Activated CD8-positive, alpha-beta memory T cell treated with anti-CD3 and anti-CD28 coated beads for 1 hour (primary cell): ENCODE data around the gene CD160.
"Not testable (repeated sequence)": the region's sequence is repeated elsewhere in the genome, so short reads cannot be mapped to it uniquely, and the experiment has no call there.

Experiments
- DNase-seq, 2 donors: peaks; one replicate each; pipeline ENCODE4 v3.0.0-alpha.2; 2020; ENCODE audit warnings: low read depth in 1 of 2; ENCODE audit errors: extremely low read depth in 1 of 2

Gene CD160

GRCh38 chr1:145758116-145758515, 38.8 kb downstream of the CD160 start:
- DNase-seq, result no peak

GRCh38 chr1:145758575-145758974, 39.3 kb downstream of the CD160 start:
- no peak for DNase-seq

- no peak for DNase-seq
Observed at GRCh38 chr1:145759721-145760120, 40.4 kb downstream of the CD160 start.

- DNase-seq, result not testable (repeated sequence)
Observed at GRCh38 chr1:145760395-145760949, 41.2 kb downstream of the CD160 start.

GRCh38 chr1:145761498-145761897, 42.2 kb downstream of the CD160 start:
- DNase-seq, result not testable (repeated sequence)

- DNase-seq, result not testable (repeated sequence)
Observed at GRCh38 chr1:145762001-145762400, 42.7 kb downstream of the CD160 start.

- DNase-seq, result not testable (repeated sequence)
Observed at GRCh38 chr1:145764231-145764940, 45.1 kb downstream of the CD160 start.

GRCh38 chr1:145765127-145765526, 45.8 kb downstream of the CD160 start:
- DNase-seq, result not testable (repeated sequence)

GRCh38 chr1:145765585-145766360, 46.5 kb downstream of the CD160 start:
- not testable (repeated sequence) for DNase-seq

GRCh38 chr1:145766926-145767325, 47.6 kb downstream of the CD160 start:
- DNase-seq, result not testable (repeated sequence)

- DNase-seq, result not testable (repeated sequence)
Observed at GRCh38 chr1:145768004-145768403, 48.7 kb downstream of the CD160 start.

GRCh38 chr1:145771056-145771455, 51.8 kb downstream of the CD160 start:
- no peak for DNase-seq

GRCh38 chr1:145773423-145773822, 54.1 kb downstream of the CD160 start:
- no peak for DNase-seq

- no peak for DNase-seq
Observed at GRCh38 chr1:145777357-145778145, 58.3 kb downstream of the CD160 start.

GRCh38 chr1:145778146-145778540, 58.8 kb downstream of the CD160 start:
- DNase-seq, result no peak

- DNase-seq, result no peak
Observed at GRCh38 chr1:145782272-145783099, 63.2 kb downstream of the CD160 start.

- DNase-seq, result no peak
Observed at GRCh38 chr1:145784409-145784808, 65.1 kb downstream of the CD160 start.

GRCh38 chr1:145785547-145785946, 66.2 kb downstream of the CD160 start:
- DNase-seq, result no peak

- DNase-seq, result no peak
Observed at GRCh38 chr1:145786271-145786670, 67.0 kb downstream of the CD160 start.

GRCh38 chr1:145788580-145788979, 69.3 kb downstream of the CD160 start:
- no peak for DNase-seq
